PC-3 (cell line): Measurements from ENCODE around the gene NPPB. TPM values are rescaled to one million over a fixed set of nuclear protein-coding genes. Genes with fewer than 3 reads are reported as not detected.

Source experiments
- ATAC-seq: fragments of 200-7000 bp; cut with Tn5 transposase; 2 replicates; pipeline ENCODE4 v1.9.1; 2020; ENCODE audit warnings: mild to moderate bottlenecking, moderate library complexity
- BruUV-seq: library from RNA; stranded (reverse); fragments of 400-500 nt; replicated peaks from 2 replicates; lab custom pipeline; 2021; lab: Mats Ljungman, UMichigan
- CTCF ChIA-PET: fragments of 300-600 bp; sonication (Branson Sonifier 250); formaldehyde crosslinking; loops from one replicate; lab custom pipeline; 2022; ENCODE audit warnings: antibody characterized with exemption; lab: Charles Lee
- POLR2A ChIA-PET: fragments of 300-600 bp; sonication (Branson Sonifier 250); formaldehyde crosslinking; loops from one replicate; lab custom pipeline; 2022; ENCODE audit warnings: antibody characterized with exemption; ENCODE audit not compliant: unreplicated experiment; lab: Charles Lee
- DNase-seq: peaks from one replicate; pipeline ENCODE4 v3.0.0-alpha.2; 2015
- H2AFZ ChIP-seq: fragments of 300-600 bp; sonication (generic); 2 replicates; pipeline ENCODE4 v1.6.0; 2016; ENCODE audit warnings: antibody characterized with exemption, low read length
- H3F3A ChIP-seq: fragments of 300-600 bp; sonication (generic); one replicate; pipeline ENCODE4 v1.6.0; 2017; ENCODE audit warnings: antibody characterized with exemption, low read length, control low read depth, mild to moderate bottlenecking; ENCODE audit not compliant: unreplicated experiment
- H3K27ac ChIP-seq: fragments of 300-600 bp; sonication (generic); 2 replicates; pipeline ENCODE4 v1.5.1; 2016; ENCODE audit warnings: mild to moderate bottlenecking, low read length
- H3K27me3 ChIP-seq: fragments of 300-600 bp; sonication (generic); 2 replicates; pipeline ENCODE4 v1.6.1; 2016; ENCODE audit warnings: low read length, mixed read lengths
- H3K36me3 ChIP-seq: fragments of 300-600 bp; sonication (generic); 2 replicates; pipeline ENCODE4 v1.6.1; 2016; ENCODE audit warnings: low read depth, mixed run types, low read length, mixed read lengths
- H3K4me1 ChIP-seq: fragments of 300-600 bp; sonication (generic); 2 replicates; pipeline ENCODE4 v1.5.1; 2016; ENCODE audit warnings: low read length; ENCODE audit not compliant: insufficient read depth
- H3K4me2 ChIP-seq: fragments of 300-600 bp; sonication (generic); 2 replicates; pipeline ENCODE4 v1.6.0; 2016; ENCODE audit warnings: low read length
- H3K4me3 ChIP-seq: fragments of 300-600 bp; sonication (generic); 2 replicates; pipeline ENCODE4 v1.5.1; 2016; ENCODE audit warnings: mild to moderate bottlenecking, low read length, mixed read lengths
- H3K79me2 ChIP-seq: fragments of 300-600 bp; sonication (generic); 2 replicates; pipeline ENCODE4 v1.6.1; 2017; ENCODE audit warnings: low read length, mixed read lengths
- H3K9ac ChIP-seq: fragments of 300-600 bp; sonication (generic); 2 replicates; pipeline ENCODE4 v1.6.0; 2016; ENCODE audit warnings: mild to moderate bottlenecking, low read length
- H3K9me2 ChIP-seq: fragments of 300-600 bp; sonication (generic); replicated peaks from 2 replicates; pipeline ENCODE4 v1.6.1; 2016; ENCODE audit warnings: mixed run types, low read length, mixed read lengths
- H3K9me3 ChIP-seq: fragments of 300-600 bp; sonication (generic); 2 replicates; pipeline ENCODE4 v1.6.1; 2016; ENCODE audit warnings: low read length, mixed read lengths
- H4K20me1 ChIP-seq: fragments of 300-600 bp; sonication (generic); 2 replicates; pipeline ENCODE4 v1.6.1; 2016; ENCODE audit warnings: low read length, mixed read lengths
- CTCF ChIP-seq: fragments of 300-600 bp; sonication (generic); conservative IDR thresholded peaks from 2 replicates; pipeline ENCODE4 v1.5.1; 2017; ENCODE audit warnings: antibody characterized with exemption, low read depth, mild to moderate bottlenecking, low read length
- EZH2 ChIP-seq: fragments of 300-600 bp; sonication (generic); IDR thresholded peaks from one replicate; pipeline ENCODE4 v1.6.1; 2017; ENCODE audit warnings: antibody characterized with exemption, mild to moderate bottlenecking, low read length; ENCODE audit not compliant: unreplicated experiment
- EZH2phosphoT487 ChIP-seq: fragments of 300-600 bp; sonication (generic); IDR thresholded peaks from 2 replicates; pipeline ENCODE4 v1.6.1; 2018; ENCODE audit warnings: mild to moderate bottlenecking, antibody characterized with exemption, low read length, borderline replicate concordance
- intact Hi-C: fragments of 100-400 bp; cut with micrococcal nuclease; formaldehyde crosslinking; loops from 2 replicates; pipeline ENCODE4 v1.9.0; 2023
- total RNA-seq: library from RNA; depleted of rRNA; stranded (reverse); fragments of >200 nt; gene quantifications from 2 replicates; pipeline ENCODE4 v1.2.3, GENCODE V29; 2014

The NPPB gene
- total RNA-seq, 1 experiment from 2014 or later: not detected

GRCh38 chr1:11893907-11894251, 35.1 kb upstream of the NPPB start:
- Histone ChIP-seq H3K9me3 (no peaks in the 10 kb centered on the region), H3K36me3 (no peaks in the 10 kb centered on the region), H3F3A (no peaks in the 10 kb centered on the region), H3K4me1 (no peaks in the 10 kb centered on the region), H3K79me2 (no peaks in the 10 kb centered on the region), H3K9ac (no peak overlapping the region), H3K27me3 (0 out of 2 replicates have a peak, but pooled peaks cover 5% of the 10 kb centered on the region), H3K4me3 (no peak overlapping the region), H3K4me2 (no peak overlapping the region), H3K27ac (no peak overlapping the region), H2AFZ (no peak overlapping the region), H4K20me1 (no peaks in the 10 kb centered on the region), H3K9me2 (no peaks in the 10 kb centered on the region)
- ChIA-PET CTCF (no interaction called here), POLR2A (no interaction called here)
- ATAC-seq (peak; percentile 99), DNase-seq (peak; percentile 73)
- no TSS peak for BruUV-seq
- TF ChIP-seq EZH2: no peak
- TF ChIP-seq EZH2phosphoT487: no peak
- peak; percentile 95 for TF ChIP-seq CTCF
- intact Hi-C loops: loop anchor here (1.0 kb wide), 2 partner anchors 56 to 109 kb away; no protein-coding TSS in a partner anchor

GRCh38 chr1:11891433-11892186, 32.9 kb upstream of the NPPB start:
- no peak for DNase-seq
- Histone ChIP-seq H3K9me2 (no peaks in the 10 kb centered on the region), H3K36me3 (no peaks in the 10 kb centered on the region), H3K4me2 (no peak overlapping the region), H3K4me1 (no peaks in the 10 kb centered on the region), H2AFZ (no peak overlapping the region), H3K9ac (no peak overlapping the region), H3K27me3 (no peaks in the 10 kb centered on the region), H3K4me3 (no peak overlapping the region), H3K27ac (no peak overlapping the region), H4K20me1 (no peaks in the 10 kb centered on the region), H3F3A (no peaks in the 10 kb centered on the region), H3K9me3 (no peaks in the 10 kb centered on the region), H3K79me2 (no peaks in the 10 kb centered on the region)
- no TSS peak for BruUV-seq
- ChIA-PET POLR2A (interaction anchor here (0.7 kb wide), 1 partner anchor 17 kb away, joined by 4 read pairs; no protein-coding TSS in a partner anchor), CTCF (interaction anchor here (0.6 kb wide), 1 partner anchor 52 kb away, joined by 3 read pairs; no protein-coding TSS in a partner anchor)
- TF ChIP-seq EZH2phosphoT487 (no peak), EZH2 (no peak), CTCF (no peak)
- intact Hi-C loops: no loop called here
- ATAC-seq: no peak

GRCh38 chr1:11888877-11889208, 30.1 kb upstream of the NPPB start:
- H3K4me2 ChIP-seq: no peak overlapping the region
- H4K20me1 ChIP-seq: no peaks in the 10 kb centered on the region
- H3F3A ChIP-seq: no peaks in the 10 kb centered on the region
- H3K9me2 ChIP-seq: no peaks in the 10 kb centered on the region
- DNase-seq (no peak), ATAC-seq (no peak)
- H3K4me3 ChIP-seq: no peak overlapping the region
- H3K27ac ChIP-seq: no peak overlapping the region
- H3K9ac ChIP-seq: no peak overlapping the region
- H3K79me2 ChIP-seq: no peaks in the 10 kb centered on the region
- H2AFZ ChIP-seq: no peak overlapping the region
- BruUV-seq: no TSS peak
- TF ChIP-seq EZH2phosphoT487 (no peak), EZH2 (no peak), CTCF (no peak)
- intact Hi-C loops: no loop called here
- H3K36me3 ChIP-seq: no peaks in the 10 kb centered on the region
- POLR2A ChIA-PET: interaction anchor here (0.6 kb wide), 2 partner anchors 19 to 21 kb away, joined by 3 to 4 read pairs; no protein-coding TSS in a partner anchor
- H3K27me3 ChIP-seq: no peaks in the 10 kb centered on the region
- no peaks in the 10 kb centered on the region for H3K4me1 ChIP-seq
- CTCF ChIA-PET: no interaction called here
- no peaks in the 10 kb centered on the region for H3K9me3 ChIP-seq
